PFSK-1 (cell line): ENCODE results near the gene GLTPD2.
A peak's percentile ranks its signal among the peaks of the same experiment; 100 is the strongest.

Experiments used
- FOXP2 ChIP-seq: optimal IDR thresholded peaks from 2 replicates; pipeline ENCODE3; 2011; ENCODE audit warnings: borderline replicate concordance, control low read depth, inconsistent platforms; ENCODE audit not compliant: insufficient read depth; ENCODE audit errors: extremely low read length, extremely low read depth
- POLR2AphosphoS5 ChIP-seq: IDR thresholded peaks from 2 replicates; pipeline ENCODE4 v1.6.1; 2012; ENCODE audit warnings: low read depth, mild to moderate bottlenecking, control low read depth, low read length, moderate library complexity
- REST ChIP-seq, 2 experiments: IDR thresholded peaks; 2 replicates each; pipeline versions ENCODE4 v1.6.1 to v1.8.0; 2011 to 2012; ENCODE audit warnings: low read depth in 2 of 2, low read length in 2 of 2, control low read depth in 1 of 2, inconsistent platforms in 1 of 2, mild to moderate bottlenecking in 1 of 2, moderate library complexity in 1 of 2; ENCODE audit not compliant: insufficient read depth in 1 of 2
- SIN3A ChIP-seq: IDR thresholded peaks from 2 replicates; pipeline ENCODE4 v1.6.1; 2012; ENCODE audit warnings: mild to moderate bottlenecking, low read length, moderate library complexity, borderline replicate concordance; ENCODE audit not compliant: insufficient read depth
- TAF1 ChIP-seq: IDR thresholded peaks from 2 replicates; pipeline ENCODE4 v1.6.1; 2012; ENCODE audit warnings: low read length, control low read depth, borderline replicate concordance; ENCODE audit not compliant: insufficient read depth

Gene GLTPD2

DNA sequence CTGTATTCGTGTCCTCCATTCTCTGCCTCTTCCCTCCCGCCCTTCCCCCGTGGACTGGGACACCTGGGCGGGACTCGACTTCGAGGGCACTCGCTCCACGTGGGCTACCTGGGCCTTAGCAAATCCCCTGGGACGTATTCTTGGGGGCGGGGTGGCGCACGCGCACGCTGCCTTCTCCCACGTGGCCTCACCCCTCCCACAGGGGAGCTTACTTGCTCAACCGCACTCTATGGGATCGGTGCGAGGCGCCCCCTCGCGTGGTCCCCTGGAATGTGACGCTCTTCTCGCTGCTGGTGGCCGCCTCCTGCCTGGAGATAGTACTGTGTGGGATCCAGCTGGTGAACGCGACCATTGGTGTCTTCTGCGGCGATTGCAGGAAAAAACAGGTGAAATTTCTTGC is 6.1 kb upstream of the GLTPD2 start:
- no peak for TF ChIP-seq REST (IDR thresholded peaks at IDR 0.05; ENCODE audit: insufficient read depth in 1 of 2, low read depth in 2 of 2, low read length in 2 of 2)

GRCh38 chr17:4785311-4786105 is 3.3 kb upstream of the GLTPD2 start:
- TF ChIP-seq REST (IDR thresholded peaks at IDR 0.05; ENCODE audit: insufficient read depth in 1 of 2, low read depth in 2 of 2, low read length in 2 of 2), result no peak
- no peak for TF ChIP-seq TAF1
- TF ChIP-seq SIN3A, result no peak
- TF ChIP-seq FOXP2, result no peak
- no peak for TF ChIP-seq POLR2AphosphoS5

DNA sequence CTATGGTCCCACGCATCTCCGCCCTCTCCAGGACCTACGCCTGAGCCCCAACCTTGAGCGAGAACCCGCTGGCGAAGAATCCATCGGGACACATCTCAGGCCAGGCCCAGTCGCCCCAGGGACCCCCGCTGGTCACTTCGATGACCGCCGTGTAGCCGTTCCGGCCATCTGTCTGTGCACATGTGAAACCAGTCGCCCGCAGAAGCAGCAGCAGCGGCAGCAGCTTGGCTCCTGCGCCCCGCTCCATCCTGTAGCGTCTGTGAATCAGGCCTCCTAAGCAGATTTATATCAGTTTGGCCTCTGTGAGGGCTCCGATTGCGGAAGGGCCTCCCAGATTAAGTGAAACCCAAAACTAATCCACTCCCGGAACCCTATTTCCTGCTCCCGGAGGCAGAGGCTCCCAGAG is 2.7 kb upstream of the GLTPD2 start, which contains the start of gene VMO1:
TSS of gene VMO1 (minus strand) at position 259 of the 406 bp plus-strand sequence. CDS start at position 247, 12 bp downstream.
- TF ChIP-seq TAF1 (0 out of 2 replicates have a peak, but pooled peaks have one; percentile 54), REST (IDR thresholded peaks at IDR 0.05; ENCODE audit: insufficient read depth in 1 of 2, low read depth in 2 of 2, low read length in 2 of 2) (peak in 1 of 2 experiments; percentile 67; a peak in 1 of 4 replicates), SIN3A (no peak), FOXP2 (peak; percentile 63), POLR2AphosphoS5 (peak; percentile 60; the same call in 1 of the 2 replicates)

DNA sequence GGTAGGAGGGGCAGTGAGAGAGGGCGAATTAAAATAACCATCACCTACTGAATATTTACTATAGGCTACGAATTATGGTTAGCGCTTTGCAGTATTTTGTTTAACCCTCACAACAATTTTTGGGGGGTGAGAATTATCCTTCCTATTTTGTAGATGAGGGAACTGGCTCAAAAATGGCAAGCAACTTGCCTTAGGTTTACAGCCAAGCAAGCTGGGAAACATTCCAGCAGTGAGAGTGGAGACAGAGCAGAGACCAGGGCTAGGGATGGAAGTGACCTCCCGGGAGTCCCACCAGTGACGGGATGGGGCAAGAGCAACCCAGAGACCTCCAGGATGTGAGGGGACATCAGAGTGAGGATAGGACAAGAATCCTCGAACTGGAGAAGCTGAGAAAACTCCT is 2.2 kb upstream of the GLTPD2 start:
- TF ChIP-seq FOXP2, result no peak
- no peak for TF ChIP-seq TAF1
- TF ChIP-seq POLR2AphosphoS5, result no peak
- TF ChIP-seq REST (IDR thresholded peaks at IDR 0.05; ENCODE audit: insufficient read depth in 1 of 2, low read depth in 2 of 2, low read length in 2 of 2), result no peak
- no peak for TF ChIP-seq SIN3A

DNA sequence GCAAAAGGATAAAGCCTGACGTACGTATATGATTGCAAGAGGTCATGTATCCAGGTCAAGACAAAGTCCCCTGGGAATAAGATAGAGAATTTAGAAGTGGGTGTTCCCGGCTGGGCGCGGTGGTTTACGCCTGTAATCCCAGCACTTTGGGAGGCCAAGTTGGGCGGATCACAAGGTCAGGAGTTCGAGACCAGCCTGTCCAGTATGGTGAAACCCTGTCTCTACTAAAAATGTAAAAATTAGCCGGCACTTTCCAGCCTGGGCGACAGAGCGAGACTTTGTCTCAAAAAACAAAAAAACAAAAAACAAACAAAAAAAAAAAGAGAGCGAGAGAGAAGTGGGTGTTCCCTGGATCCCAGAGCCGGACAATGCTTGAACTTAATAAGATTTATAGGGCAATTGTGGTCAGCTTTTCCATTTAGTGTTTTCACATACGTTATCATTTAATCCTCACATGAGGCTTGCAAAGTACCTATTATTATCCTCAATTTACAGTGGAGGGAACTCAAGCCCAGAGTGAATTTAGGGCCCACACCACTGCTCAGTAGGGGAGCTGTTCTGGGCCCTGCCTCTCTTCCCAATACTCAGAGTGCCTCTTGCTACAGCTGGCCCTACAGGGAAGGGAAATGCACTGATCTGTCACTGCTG is 481 bp upstream of the GLTPD2 start:
- TF ChIP-seq TAF1 (0 out of 2 replicates have a peak, but pooled peaks have one; percentile 31), FOXP2 (no peak), SIN3A (no peak), REST (IDR thresholded peaks at IDR 0.05; ENCODE audit: insufficient read depth in 1 of 2, low read depth in 2 of 2, low read length in 2 of 2) (no peak), POLR2AphosphoS5 (0 out of 2 replicates have a peak, but pooled peaks have one; percentile 22)
